ENCODE measurements around the gene KPNA4. TPM values are rescaled to one million over a fixed set of nuclear protein-coding genes. Genes with fewer than 3 reads are reported as not detected.
"Not testable (repeated sequence)": the region's sequence is repeated elsewhere in the genome, so short reads cannot be mapped to it uniquely, and the experiment has no call there.

Gene KPNA4
- total RNA-seq, 1 donor from 2014 or later = 57.1 TPM

DNA sequence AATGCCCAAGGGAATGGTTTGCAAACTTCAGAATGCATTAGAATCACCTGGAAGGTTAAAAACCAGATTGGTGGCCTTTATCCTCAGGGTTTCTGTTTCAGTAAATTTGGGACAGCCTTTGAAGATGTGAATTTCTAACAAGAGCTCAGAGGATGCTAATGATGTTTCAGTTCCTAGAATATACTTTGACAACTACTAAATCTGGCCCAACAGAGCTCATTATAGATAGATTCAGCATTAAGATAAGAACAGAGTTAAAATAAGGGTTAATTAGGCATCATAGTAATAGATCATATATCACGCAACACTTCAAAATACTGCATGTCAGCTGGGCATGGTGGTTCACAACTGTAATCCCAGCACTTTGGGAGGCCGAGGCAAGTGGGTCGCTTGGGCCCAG, 9.3 kb upstream of the KPNA4 start:
- Mint-ChIP-seq H3K9me3 (ENCODE audit: unreplicated experiment) (no peaks in the 10 kb centered on the region), H3K4me3 (ENCODE audit: unreplicated experiment) (no peak overlapping the region), H3K4me1 (ENCODE audit: unreplicated experiment) (no peaks in the 10 kb centered on the region), H3K36me3 (ENCODE audit: low read depth, unreplicated experiment) (peaks cover 8% of the 10 kb centered on the region), H3K27me3 (ENCODE audit: unreplicated experiment) (no peaks in the 10 kb centered on the region), H3K27ac (ENCODE audit: unreplicated experiment) (no peak overlapping the region)
- TF ChIP-seq, protein P1, sequence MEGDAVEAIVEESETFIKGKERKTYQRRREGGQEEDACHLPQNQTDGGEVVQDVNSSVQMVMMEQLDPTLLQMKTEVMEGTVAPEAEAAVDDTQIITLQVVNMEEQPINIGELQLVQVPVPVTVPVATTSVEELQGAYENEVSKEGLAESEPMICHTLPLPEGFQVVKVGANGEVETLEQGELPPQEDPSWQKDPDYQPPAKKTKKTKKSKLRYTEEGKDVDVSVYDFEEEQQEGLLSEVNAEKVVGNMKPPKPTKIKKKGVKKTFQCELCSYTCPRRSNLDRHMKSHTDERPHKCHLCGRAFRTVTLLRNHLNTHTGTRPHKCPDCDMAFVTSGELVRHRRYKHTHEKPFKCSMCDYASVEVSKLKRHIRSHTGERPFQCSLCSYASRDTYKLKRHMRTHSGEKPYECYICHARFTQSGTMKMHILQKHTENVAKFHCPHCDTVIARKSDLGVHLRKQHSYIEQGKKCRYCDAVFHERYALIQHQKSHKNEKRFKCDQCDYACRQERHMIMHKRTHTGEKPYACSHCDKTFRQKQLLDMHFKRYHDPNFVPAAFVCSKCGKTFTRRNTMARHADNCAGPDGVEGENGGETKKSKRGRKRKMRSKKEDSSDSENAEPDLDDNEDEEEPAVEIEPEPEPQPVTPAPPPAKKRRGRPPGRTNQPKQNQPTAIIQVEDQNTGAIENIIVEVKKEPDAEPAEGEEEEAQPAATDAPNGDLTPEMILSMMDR (IDR thresholded peaks at IDR 0.05; ENCODE audit: unreplicated experiment) = no peak
- DNase-seq (ENCODE audit: low spot score) = no peak

DNA sequence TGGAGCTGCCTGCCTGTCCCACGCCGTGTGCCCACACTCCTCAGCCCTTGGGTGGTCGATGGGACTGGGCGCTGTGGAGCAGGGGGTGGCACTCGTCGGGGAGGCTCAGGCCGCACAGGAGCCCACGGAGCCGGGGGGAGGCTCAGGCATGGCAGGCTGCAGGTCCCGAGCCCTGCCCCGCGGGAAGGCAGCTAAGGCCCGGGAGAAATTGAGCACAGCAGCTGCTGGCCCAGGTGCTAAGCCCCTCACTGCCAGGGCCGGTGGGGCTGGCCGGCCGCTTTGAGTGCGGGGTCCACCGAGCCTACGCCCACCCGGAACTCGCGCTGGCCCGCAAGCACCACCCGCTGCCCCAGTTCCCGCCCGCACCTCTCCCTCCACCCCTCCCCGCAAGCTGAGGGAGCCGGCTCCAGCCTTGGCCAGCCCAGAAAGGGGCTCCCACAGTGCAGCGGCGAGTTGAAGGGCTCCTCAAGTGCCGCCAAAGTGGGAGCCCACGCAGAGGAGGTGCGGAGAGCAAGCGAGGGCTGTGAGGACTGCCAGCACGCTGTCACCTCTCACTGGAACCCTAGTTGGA, 8.7 kb upstream of the KPNA4 start:
- H3K4me3 Mint-ChIP-seq (ENCODE audit: unreplicated experiment); H3K27ac Mint-ChIP-seq (ENCODE audit: unreplicated experiment); DNase-seq (ENCODE audit: low spot score); H3K9me3 Mint-ChIP-seq (ENCODE audit: unreplicated experiment); H3K4me1 Mint-ChIP-seq (ENCODE audit: unreplicated experiment); H3K36me3 Mint-ChIP-seq (ENCODE audit: low read depth, unreplicated experiment); H3K27me3 Mint-ChIP-seq (ENCODE audit: unreplicated experiment): not testable (repeated sequence)

DNA sequence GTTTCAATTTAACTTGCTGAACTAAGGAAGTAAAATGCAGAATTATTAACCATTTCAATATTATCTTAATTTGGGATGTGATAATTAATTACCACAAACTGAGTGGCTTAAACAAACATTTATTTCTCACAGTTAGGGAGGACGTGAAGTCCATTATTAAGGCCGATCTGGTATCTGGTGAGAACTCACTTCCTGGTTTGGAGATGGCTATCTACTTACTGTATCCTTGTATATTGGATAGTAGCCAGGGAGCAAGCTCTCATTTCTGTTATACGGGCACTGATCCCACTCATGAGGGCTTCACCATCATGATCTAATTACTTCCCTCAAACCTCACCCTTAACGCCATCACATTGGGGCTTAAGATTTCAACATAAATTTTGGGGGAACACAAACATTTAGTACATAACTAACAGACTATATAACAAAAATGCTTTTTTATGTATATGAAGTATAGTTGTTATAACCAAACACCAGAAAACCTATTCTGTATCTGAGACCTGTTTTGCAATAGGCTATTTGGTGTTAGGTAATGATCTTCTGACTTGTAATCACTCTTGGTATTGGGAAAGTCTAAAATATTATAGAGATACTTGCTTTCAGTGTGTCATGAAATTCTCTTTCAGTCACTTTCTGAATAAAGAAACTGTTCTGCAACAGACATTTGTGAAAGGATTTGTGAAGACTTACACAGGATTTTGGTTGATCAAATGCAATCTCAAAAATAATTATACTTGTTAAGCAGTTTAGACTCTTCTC, 4.7 kb upstream of the KPNA4 start:
- Mint-ChIP-seq H3K36me3 (ENCODE audit: low read depth, unreplicated experiment) (peaks cover 25% of the 10 kb centered on the region), H3K4me1 (ENCODE audit: unreplicated experiment) (peaks cover 15% of the 10 kb centered on the region), H3K27ac (ENCODE audit: unreplicated experiment) (no peak overlapping the region), H3K9me3 (ENCODE audit: unreplicated experiment) (no peaks in the 10 kb centered on the region), H3K4me3 (ENCODE audit: unreplicated experiment) (no peak overlapping the region), H3K27me3 (ENCODE audit: unreplicated experiment) (peaks cover 14% of the 10 kb centered on the region)
- no peak for DNase-seq (ENCODE audit: low spot score)
- TF ChIP-seq, protein P1 (IDR thresholded peaks at IDR 0.05; ENCODE audit: unreplicated experiment) = no peak

DNA sequence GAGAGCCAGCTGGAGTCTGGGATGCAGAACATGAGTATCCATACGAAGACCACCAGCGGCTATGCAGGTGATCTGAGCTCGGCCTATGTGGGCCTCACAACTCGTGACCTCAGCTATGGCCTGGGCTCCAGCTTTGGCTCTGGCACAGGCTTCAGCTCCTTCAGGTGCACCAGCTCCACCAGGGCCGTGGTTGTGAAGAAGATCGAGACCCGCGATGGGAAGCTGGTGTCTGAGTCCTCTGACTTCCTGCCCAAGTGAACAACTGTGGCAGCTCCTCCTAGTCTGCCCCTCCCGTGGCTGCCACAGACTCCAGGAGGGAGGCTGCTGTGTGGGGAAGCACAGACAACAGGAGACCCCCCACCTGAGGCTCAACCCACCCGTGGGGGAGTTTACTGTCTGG, 3.6 kb upstream of the KPNA4 start:
- DNase-seq (ENCODE audit: low spot score) = no peak
- Mint-ChIP-seq H3K4me1 (ENCODE audit: unreplicated experiment) (peaks cover 19% of the 10 kb centered on the region), H3K4me3 (ENCODE audit: unreplicated experiment) (no peak overlapping the region), H3K27me3 (ENCODE audit: unreplicated experiment) (peaks cover 18% of the 10 kb centered on the region), H3K27ac (ENCODE audit: unreplicated experiment) (no peak overlapping the region), H3K36me3 (ENCODE audit: low read depth, unreplicated experiment) (peaks cover 30% of the 10 kb centered on the region), H3K9me3 (ENCODE audit: unreplicated experiment) (no peaks in the 10 kb centered on the region)
- TF ChIP-seq, protein P1 (IDR thresholded peaks at IDR 0.05; ENCODE audit: unreplicated experiment) = no peak

DNA sequence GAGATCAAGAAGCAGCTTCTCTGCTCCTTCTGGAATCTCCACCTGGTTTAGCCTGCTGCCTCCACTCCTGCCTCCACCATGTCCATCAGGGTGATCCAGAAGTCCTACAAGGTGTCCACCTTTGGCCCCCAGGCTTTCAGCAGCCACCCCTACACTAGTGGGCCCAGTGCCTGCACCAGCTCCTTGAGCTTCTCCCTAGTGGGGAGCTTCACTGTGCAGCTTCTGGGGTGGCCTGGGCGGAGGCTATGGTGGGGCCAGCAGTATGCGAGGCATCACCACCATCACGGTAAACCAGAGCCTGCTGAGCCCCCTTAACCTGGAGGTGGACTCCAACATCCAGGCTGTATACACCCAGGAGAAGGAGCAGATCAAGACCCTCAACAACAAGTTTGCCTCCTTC, 2.4 kb upstream of the KPNA4 start:
- DNase-seq (ENCODE audit: low spot score) = no peak
- H3K27ac Mint-ChIP-seq (ENCODE audit: unreplicated experiment) = no peak overlapping the region
- TF ChIP-seq, protein P1 (IDR thresholded peaks at IDR 0.05; ENCODE audit: unreplicated experiment) = no peak
- peaks cover 33% of the 10 kb centered on the region for H3K36me3 Mint-ChIP-seq (ENCODE audit: low read depth, unreplicated experiment)
- H3K4me3 Mint-ChIP-seq (ENCODE audit: unreplicated experiment) = no peak overlapping the region
- H3K4me1 Mint-ChIP-seq (ENCODE audit: unreplicated experiment) = peaks cover 30% of the 10 kb centered on the region
- no peaks in the 10 kb centered on the region for H3K9me3 Mint-ChIP-seq (ENCODE audit: unreplicated experiment)
- peaks cover 22% of the 10 kb centered on the region for H3K27me3 Mint-ChIP-seq (ENCODE audit: unreplicated experiment)
